Breast epithelium (tissue), 3 donors: ENCODE results near the gene NBEAL1.

Source experiments
- POLR2AphosphoS5 ChIP-seq, 3 donors: sonication (generic); formaldehyde crosslinking; IDR thresholded peaks; one replicate each; pipeline ENCODE4 v1.6.1; 2017; ENCODE audit warnings: antibody characterized with exemption in 3 of 3
- TF ChIP-seq, protein P1 (sequence below), 3 donors: fragments of 450-650 bp; IDR thresholded peaks; one replicate each; pipeline ENCODE4 v1.5.1; 2016 to 2017; ENCODE audit warnings: antibody characterized with exemption in 3 of 3, mild to moderate bottlenecking in 3 of 3, moderate library complexity in 3 of 3

DNA sequence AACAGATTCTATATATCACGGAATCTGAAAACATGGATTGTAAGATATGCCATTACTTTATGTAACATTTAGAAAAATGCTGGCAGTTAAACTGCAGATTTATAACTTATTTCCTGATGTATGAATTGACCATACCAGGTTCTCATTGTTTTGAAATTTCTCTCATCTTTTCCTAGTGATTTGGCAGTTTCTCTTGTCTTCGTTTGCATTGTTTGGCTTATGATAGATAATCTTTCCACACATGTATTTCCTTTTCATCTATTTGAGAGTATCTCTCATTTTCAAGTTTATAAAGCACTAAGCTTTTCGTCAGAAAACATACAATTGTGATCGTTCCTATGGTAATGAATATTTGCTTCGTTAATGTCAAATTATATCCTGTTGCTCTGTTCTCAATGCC is 16.3 kb downstream of the NBEAL1 start:
- TF ChIP-seq, protein P1, sequence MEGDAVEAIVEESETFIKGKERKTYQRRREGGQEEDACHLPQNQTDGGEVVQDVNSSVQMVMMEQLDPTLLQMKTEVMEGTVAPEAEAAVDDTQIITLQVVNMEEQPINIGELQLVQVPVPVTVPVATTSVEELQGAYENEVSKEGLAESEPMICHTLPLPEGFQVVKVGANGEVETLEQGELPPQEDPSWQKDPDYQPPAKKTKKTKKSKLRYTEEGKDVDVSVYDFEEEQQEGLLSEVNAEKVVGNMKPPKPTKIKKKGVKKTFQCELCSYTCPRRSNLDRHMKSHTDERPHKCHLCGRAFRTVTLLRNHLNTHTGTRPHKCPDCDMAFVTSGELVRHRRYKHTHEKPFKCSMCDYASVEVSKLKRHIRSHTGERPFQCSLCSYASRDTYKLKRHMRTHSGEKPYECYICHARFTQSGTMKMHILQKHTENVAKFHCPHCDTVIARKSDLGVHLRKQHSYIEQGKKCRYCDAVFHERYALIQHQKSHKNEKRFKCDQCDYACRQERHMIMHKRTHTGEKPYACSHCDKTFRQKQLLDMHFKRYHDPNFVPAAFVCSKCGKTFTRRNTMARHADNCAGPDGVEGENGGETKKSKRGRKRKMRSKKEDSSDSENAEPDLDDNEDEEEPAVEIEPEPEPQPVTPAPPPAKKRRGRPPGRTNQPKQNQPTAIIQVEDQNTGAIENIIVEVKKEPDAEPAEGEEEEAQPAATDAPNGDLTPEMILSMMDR (IDR thresholded peaks at IDR 0.05) = no peak
- no peak for TF ChIP-seq POLR2AphosphoS5 (IDR thresholded peaks at IDR 0.05)
